KBM-7 (cell line): ENCODE data around the gene HOMEZ.
A peak's percentile ranks its signal among the peaks of the same experiment; 100 is the strongest.

ENCODE experiments used
- DNase-seq: peaks from one replicate; pipeline ENCODE4 v3.0.0-alpha.2; 2015
- in situ Hi-C: fragments of 300-500 bp; cut with MboI; formaldehyde crosslinking; loops from 2 replicates; pipeline ENCODE4 v1.14.3; 2020; ENCODE audit warnings: low sequenced_read_pairs, low pct_unique_long_range_greater_than_20kb, mixed read lengths

The HOMEZ gene

GRCh38 chr14:23308721-23309445 lies 23.0 kb upstream of the HOMEZ start:
- no peak for DNase-seq
- in situ Hi-C loops, result no loop called here

DNA sequence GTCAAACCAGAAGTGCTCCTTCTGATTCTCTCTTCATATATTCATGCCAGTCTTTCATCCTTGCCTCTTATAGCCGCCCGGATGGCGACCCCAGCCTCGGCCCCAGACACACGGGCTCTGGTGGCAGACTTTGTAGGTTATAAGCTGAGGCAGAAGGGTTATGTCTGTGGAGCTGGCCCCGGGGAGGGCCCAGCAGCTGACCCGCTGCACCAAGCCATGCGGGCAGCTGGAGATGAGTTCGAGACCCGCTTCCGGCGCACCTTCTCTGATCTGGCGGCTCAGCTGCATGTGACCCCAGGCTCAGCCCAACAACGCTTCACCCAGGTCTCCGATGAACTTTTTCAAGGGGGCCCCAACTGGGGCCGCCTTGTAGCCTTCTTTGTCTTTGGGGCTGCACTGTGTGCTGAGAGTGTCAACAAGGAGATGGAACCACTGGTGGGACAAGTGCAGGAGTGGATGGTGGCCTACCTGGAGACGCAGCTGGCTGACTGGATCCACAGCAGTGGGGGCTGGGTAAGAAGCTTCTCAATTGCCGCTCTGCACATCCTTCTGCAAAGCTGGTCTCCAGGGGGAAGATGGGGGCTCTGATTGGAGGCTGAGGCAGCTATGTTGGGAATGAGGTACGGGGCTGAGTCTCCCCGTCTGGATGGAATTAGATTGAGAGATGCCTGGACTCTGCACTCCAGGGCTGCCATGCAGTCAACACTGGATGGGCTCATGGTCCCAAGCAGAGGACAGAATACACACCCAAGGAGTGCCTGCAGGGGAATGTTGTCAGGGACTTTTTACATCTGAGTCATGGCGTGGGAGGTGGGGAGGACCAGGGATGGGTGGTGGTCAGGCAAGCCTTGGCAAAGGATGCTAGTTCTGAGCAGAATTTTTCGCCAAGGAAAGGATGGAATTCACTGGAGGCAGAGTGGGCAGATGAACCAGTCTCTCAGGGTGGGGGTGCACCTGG lies 22.0 kb upstream of the HOMEZ start:
- DNase-seq, result no peak
- in situ Hi-C loops, result no loop called here

- DNase-seq, result no peak
- in situ Hi-C loops, result no loop called here
These were observed 21.2 kb upstream of the HOMEZ start for GRCh38 chr14:23307146-23307530.

- peak; percentile 85 for DNase-seq
These were observed 20.6 kb upstream of the HOMEZ start, which contains the start of gene BCL2L2 for GRCh38 chr14:23306412-23307145. TSS of gene BCL2L2 (plus strand) at chr14:23306833. CDS start at chr14:23307768, 935 bp downstream.

DNA sequence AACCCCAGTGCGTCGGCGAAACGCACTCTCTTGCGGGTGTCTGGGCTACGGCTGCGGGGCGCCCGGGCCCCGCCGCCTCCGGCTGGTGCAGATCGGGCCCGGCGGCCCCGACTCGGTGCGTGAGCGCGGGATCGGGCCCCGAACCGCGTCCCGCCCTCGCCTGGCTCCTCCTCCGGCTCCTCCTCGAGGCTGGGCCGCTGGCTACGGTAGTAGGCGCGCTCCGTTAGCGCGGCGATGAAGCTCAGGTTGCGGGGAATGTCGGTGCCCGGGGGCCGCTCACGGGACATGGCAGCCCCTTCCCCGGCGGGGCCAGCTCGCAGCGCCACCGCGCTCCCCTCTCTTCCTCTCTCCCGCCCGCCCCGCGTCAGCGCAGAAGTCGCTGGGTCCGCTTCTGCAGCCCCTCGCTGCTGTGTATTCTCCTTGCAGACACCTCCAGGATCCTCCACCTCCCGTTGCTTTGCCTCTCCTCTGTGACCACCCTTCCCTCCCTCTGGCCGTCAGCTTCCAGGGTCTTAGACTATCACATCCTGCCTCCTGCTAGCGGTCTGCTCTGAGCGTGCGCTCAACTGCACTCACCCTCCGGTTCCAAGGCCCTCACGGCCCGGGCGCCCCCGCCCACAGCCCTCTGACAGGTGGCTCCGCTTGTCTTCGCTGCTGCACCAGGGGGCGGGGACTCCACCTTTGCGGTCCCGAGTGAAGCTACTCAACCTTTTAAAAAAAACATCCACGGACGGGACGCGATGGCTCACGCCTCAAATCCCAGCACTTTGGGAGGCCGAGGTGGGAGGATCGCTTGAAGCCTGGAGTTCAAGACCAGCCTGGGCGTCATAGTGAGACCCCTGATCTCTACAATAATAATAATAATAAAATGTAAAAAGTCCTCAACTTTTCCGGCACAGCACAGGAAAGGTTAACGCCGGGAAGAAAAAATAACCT lies 16.6 kb upstream of the HOMEZ start, which contains the start of gene PPP1R3E:
Gene PPP1R3E (minus strand): TSS at position 570 of the 936 bp plus-strand sequence. CDS start 283 bp downstream, at position 287.
- peak; percentile 64 for DNase-seq
- in situ Hi-C loops, result no loop called here

More at GRCh38 chr14:23306412-23307145, 20.6 kb upstream of the HOMEZ start, which contains the start of gene BCL2L2:
- in situ Hi-C loops, result no loop called here

DNA sequence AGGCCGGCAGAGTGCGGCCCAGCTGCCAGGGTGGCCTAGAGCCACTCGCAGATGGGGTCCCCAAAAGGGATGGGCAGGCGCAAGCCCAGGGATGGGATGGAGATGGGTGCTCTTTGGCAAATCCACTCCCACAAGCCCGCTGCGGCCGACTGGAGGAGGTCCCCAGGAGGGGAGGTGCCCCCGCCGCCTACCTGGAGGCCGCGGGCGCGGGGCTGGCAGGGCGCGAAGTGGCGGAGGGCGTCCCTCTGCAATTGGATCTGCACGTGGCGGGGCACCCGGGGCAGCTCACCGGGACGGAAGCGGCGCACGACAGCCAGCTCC lies 16.0 kb upstream of the HOMEZ start:
- in situ Hi-C loops, result no loop called here
- no peak for DNase-seq

GRCh38 chr14:23301288-23301968 lies 15.5 kb upstream of the HOMEZ start:
- DNase-seq, result peak; percentile 99
- in situ Hi-C loops, result no loop called here

GRCh38 chr14:23300687-23301223 lies 14.8 kb upstream of the HOMEZ start:
- in situ Hi-C loops, result no loop called here
- peak; percentile 38 for DNase-seq

GRCh38 chr14:23299986-23300686 lies 14.2 kb upstream of the HOMEZ start:
- peak; percentile 35 for DNase-seq
- in situ Hi-C loops, result no loop called here

DNA sequence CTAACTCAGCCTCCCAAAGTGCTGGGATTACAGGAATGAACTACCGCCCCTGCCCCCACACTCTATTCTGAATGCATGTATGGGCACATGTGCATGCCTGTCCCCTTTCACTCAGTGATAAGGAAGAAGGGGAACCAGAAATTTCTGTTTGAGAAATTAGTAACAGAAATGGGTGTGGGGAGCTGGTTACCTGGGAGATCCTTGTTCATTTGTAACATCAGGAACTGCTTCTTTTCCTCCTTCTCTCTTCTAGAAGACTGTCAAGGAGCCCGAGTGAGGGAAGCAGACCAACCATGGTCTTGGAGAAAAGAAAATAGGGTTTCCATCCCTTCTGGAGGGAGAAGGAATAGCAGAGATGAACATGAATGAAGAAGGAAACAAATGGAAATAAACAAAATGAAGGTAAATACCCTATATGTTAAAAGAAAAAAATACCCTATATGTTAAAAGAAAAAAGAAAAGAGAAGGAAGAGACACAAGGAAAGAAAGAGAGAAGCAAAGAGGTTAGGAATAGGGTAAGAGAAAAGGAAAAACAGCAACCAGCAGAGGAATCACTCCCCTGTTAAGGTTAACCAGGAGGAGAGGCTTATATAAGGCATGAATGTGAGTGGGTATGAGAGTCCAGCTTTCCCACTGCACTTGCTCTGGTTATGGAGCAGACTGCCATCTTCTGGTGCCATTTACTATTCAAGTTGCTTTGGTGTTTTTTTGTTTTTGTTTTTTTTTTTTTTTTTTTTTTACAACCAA lies 13.5 kb upstream of the HOMEZ start:
- in situ Hi-C loops, result no loop called here

GRCh38 chr14:23297611-23298277 lies 11.8 kb upstream of the HOMEZ start:
- DNase-seq, result no peak
- in situ Hi-C loops, result no loop called here

More for the DNA sequence above, 13.5 kb upstream of the HOMEZ start:
- DNase-seq, result peak; percentile 26

DNA sequence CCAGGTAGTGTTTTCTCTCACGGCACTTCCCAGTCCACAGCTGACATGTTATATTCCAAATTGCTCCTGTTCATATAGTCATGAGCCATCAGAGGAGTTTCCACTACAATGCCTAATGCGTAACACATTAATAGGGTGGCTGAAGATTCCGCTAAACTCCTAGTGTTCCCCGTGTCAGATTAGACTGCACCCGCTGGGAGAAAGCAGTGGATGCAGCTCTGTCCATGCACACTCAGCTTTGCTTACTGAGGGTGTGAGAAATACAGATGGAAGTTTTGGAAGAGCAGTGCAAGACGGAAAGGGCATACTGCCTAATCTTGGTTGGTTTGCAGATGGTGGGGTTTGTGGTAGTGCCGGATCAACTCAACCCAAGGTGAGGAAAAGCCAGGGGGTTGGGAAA lies 11.2 kb upstream of the HOMEZ start:
- in situ Hi-C loops, result no loop called here
- no peak for DNase-seq

DNA sequence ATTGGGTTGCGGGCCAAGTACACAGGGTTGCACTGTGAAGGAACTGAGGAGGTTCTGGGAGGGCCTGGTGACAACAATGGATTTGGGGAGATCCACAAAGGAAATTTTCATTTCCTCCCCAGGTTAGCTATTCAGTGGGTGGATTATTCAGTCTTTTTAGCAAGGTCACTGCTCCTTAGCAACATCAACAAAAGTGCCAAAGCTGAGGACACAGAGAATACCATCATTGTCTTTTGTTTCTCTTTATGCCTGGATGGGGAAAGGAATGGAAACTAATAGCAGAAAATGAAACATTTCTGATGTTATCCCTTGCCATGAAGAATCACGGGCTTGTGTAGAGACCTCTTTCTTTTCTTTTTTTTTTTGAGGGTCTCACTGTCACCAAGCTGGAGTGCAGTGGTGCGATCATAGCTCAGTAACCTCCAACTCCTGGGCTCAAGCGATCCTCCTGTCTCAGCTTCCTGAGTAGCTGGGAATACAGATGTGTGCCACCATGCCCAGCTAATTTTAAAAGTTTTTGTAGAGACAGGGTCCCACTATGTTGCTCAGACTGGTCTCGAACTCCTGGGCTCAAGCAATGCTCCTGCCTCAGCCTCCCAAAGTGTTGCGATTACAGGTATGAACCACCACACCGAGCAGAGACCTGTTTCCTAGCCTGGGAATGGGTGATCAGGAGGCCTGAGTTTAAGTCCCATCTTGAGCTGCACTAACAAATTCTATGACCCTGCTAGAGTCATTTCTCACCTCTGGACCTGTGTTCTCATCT lies 10.3 kb upstream of the HOMEZ start:
- in situ Hi-C loops, result no loop called here
- DNase-seq, result no peak

GRCh38 chr14:23294734-23295561 lies 9.0 kb upstream of the HOMEZ start:
- in situ Hi-C loops, result no loop called here
- peak; percentile 75 for DNase-seq
